Tibial nerve (tissue), 4 donors: ENCODE data around the gene LONP2. TPM values are rescaled to one million over a fixed set of nuclear protein-coding genes. Genes with fewer than 3 reads are reported as not detected.
"Not testable (repeated sequence)": the region's sequence is repeated elsewhere in the genome, so short reads cannot be mapped to it uniquely, and the experiment has no call there.

ENCODE experiments used
- DNase-seq, 2 donors: peaks; one replicate each; pipeline ENCODE4 v3.0.0-alpha.2; 2019; ENCODE audit warnings: low spot score in 2 of 2
- H3K27ac ChIP-seq, 4 donors: fragments of 200-600 bp; sonication (generic) in 3 of 4; one replicate each; pipeline ENCODE4 v1.5.1; 2017 to 2019; ENCODE audit warnings: mild to moderate bottlenecking in 1 of 4
- H3K27me3 ChIP-seq, 2 donors: fragments of 200-600 bp; sonication (generic) in 1 of 2; one replicate each; pipeline versions ENCODE4 v1.5.1 to v1.6.0; 2017 to 2019
- H3K36me3 ChIP-seq, 3 donors: fragments of 200-600 bp; sonication (generic); one replicate each; pipeline ENCODE4 v1.5.1; 2018 to 2019
- H3K4me1 ChIP-seq, 4 donors: fragments of 200-600 bp; sonication (generic) in 3 of 4; one replicate each; pipeline ENCODE4 v1.5.1; 2017 to 2019
- H3K4me3 ChIP-seq, 4 donors: fragments of 200-600 bp; sonication (generic) in 3 of 4; one replicate each; pipeline ENCODE4 v1.5.1; 2017 to 2019; ENCODE audit warnings: mild to moderate bottlenecking in 1 of 4, moderate library complexity in 1 of 4
- H3K9me3 ChIP-seq, 4 donors: fragments of 200-600 bp; sonication (generic) in 3 of 4; one replicate each; pipeline ENCODE4 v1.5.1; 2017 to 2019
- EP300 ChIP-seq, 2 donors: sonication (generic); formaldehyde crosslinking; IDR thresholded peaks; one replicate each; pipeline ENCODE4 v1.6.1; 2017; ENCODE audit warnings: antibody characterized with exemption in 2 of 2, mild to moderate bottlenecking in 1 of 2
- POLR2A ChIP-seq, 2 donors: fragments of 450-650 bp; IDR thresholded peaks; one replicate each; pipeline ENCODE4 v1.6.1; 2017; ENCODE audit warnings: antibody characterized with exemption in 2 of 2, mild to moderate bottlenecking in 2 of 2, moderate library complexity in 2 of 2
- WGBS, 2 donors: methylation state at CpG; one replicate each; pipeline ENCODE4 v1.1.5; 2018; 5-methylcytosine and 5-hydroxymethylcytosine counted together
- total RNA-seq, 4 donors: library from RNA; depleted of rRNA; stranded (reverse); fragments of >200 nt; gene quantifications; one replicate each; pipeline ENCODE4 v1.1.0, GENCODE V29; 2016
- TF ChIP-seq, protein P1 (sequence below), 5 experiments: fragments of 200-600 bp in 3 of 5; fragments of 450-650 bp in 2 of 5; sonication (generic) in 3 of 5; IDR thresholded peaks; one replicate each; pipeline ENCODE4 v1.5.1; 2016 to 2019; ENCODE audit warnings: antibody characterized with exemption in 5 of 5, mild to moderate bottlenecking in 3 of 5, moderate library complexity in 2 of 5

LONP2 gene
- total RNA-seq, 4 donors from 2014 or later, result 36.2 to 50.3 (median 48.3) TPM

DNA sequence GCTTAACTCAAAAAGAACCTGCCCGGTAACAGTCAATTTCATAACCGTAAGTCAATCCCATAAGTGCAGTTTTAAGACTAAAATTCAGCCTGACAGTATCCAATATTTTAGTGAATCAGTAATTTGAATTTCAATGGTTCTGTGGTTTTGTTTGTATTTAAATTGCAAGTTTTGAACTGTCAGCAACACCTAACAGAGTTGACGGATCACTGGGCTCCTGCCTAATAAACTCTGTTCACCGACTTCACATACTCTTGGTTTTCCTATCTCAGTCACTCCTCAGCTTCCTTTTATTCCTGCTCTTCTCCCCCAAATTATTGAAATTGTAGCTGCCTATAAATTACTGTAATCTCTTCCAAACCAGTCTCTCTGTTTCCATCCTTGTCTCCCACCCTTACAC lies 128.6 kb downstream of the LONP2 start:
- 86 to 88% methylated on average over 4 of the region's 4 CpGs for WGBS, 2 donors
- no peaks in the 10 kb centered on the region for H3K27me3 ChIP-seq
- peak overlapping the region in 2 of 4 donors; percentile 18 to 38 for H3K27ac ChIP-seq
- no peak for TF ChIP-seq POLR2A (IDR thresholded peaks at IDR 0.05)
- TF ChIP-seq, protein P1, sequence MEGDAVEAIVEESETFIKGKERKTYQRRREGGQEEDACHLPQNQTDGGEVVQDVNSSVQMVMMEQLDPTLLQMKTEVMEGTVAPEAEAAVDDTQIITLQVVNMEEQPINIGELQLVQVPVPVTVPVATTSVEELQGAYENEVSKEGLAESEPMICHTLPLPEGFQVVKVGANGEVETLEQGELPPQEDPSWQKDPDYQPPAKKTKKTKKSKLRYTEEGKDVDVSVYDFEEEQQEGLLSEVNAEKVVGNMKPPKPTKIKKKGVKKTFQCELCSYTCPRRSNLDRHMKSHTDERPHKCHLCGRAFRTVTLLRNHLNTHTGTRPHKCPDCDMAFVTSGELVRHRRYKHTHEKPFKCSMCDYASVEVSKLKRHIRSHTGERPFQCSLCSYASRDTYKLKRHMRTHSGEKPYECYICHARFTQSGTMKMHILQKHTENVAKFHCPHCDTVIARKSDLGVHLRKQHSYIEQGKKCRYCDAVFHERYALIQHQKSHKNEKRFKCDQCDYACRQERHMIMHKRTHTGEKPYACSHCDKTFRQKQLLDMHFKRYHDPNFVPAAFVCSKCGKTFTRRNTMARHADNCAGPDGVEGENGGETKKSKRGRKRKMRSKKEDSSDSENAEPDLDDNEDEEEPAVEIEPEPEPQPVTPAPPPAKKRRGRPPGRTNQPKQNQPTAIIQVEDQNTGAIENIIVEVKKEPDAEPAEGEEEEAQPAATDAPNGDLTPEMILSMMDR (IDR thresholded peaks at IDR 0.05), result no peak
- TF ChIP-seq EP300 (IDR thresholded peaks at IDR 0.05), result no peak
- H3K4me3 ChIP-seq, result no peak overlapping the region
- peaks cover 0 to 93% (median 49%) of the 10 kb centered on the region in 4 donors for H3K4me1 ChIP-seq
- DNase-seq, result no peak
- no peaks in the 10 kb centered on the region for H3K36me3 ChIP-seq
- no peaks in the 10 kb centered on the region for H3K9me3 ChIP-seq

DNA sequence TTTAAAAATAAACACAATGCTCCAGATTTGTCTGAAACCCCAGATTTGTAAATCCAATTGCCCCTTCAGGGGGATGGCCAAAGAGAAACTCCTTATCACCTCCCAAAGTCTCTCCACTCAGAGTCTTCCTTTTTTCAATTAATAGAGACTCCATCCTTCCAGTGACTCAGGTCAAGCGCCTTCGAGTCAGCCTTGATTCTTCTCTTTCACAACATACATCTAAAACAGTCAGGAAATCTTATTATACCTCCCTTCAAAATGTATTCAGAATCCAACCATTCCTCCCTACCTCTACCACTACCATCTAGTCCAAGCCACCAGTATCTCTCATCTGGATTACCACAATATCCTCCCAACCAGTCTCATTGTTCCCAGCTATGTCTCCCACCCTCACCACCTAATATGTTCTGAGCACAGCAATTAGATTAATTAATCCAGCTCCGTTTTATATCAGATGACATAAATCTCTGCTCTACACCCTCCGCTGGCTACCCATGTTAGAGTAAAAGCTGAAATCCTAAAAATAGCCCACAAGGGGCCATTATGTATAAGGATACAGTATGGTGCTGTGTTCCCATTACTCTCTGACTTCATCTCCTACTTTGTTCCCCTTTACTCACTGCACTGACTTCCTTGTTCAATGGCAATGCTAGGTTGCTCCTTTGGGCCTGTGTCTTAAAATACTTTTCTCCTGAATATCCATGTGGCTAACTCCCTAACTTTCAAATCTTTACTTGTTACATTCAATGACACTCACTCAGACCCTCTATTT lies 129.3 kb downstream of the LONP2 start:
- H3K4me3 ChIP-seq, result no peak overlapping the region
- no peaks in the 10 kb centered on the region for H3K9me3 ChIP-seq
- no peaks in the 10 kb centered on the region for H3K27me3 ChIP-seq
- peak overlapping the region in 2 of 4 donors; percentile 18 to 30 for H3K27ac ChIP-seq
- H3K36me3 ChIP-seq, result no peaks in the 10 kb centered on the region
- H3K4me1 ChIP-seq, result peaks cover 0 to 93% (median 56%) of the 10 kb centered on the region in 4 donors
- WGBS, 2 donors, result 61 to 63% methylated on average over 4 of the region's 4 CpGs
- no peak for DNase-seq
- TF ChIP-seq EP300 (IDR thresholded peaks at IDR 0.05) (no peak), POLR2A (IDR thresholded peaks at IDR 0.05) (no peak)
- TF ChIP-seq, protein P1 (IDR thresholded peaks at IDR 0.05), result no peak

DNA sequence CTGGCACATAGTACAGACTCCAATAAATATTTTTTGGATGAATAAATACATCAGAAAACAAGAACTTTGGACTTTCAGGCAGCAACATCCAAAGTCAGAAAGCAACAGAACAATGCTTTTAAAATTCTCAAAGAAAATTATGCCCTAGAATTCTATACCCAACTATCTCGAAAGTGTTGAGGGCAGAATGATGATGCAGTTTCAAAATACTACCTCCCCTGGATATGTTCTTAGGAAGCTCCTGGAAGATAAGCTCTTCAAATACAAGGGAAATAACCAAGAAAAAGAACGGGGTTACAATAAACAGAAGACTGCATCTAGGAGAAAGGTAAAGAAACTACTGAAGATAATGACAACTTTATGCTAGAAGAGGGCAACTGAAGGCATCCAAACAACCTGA lies 130.2 kb downstream of the LONP2 start:
- 34 to 40% methylated on average over 2 of the region's 2 CpGs for WGBS, 2 donors
- no peaks in the 10 kb centered on the region for H3K9me3 ChIP-seq
- no peaks in the 10 kb centered on the region for H3K36me3 ChIP-seq
- no peak for DNase-seq
- H3K4me3 ChIP-seq, result no peak overlapping the region
- peaks cover 0 to 100% (median 64%) of the 10 kb centered on the region in 4 donors for H3K4me1 ChIP-seq
- TF ChIP-seq, protein P1 (IDR thresholded peaks at IDR 0.05), result no peak
- TF ChIP-seq EP300 (IDR thresholded peaks at IDR 0.05) (no peak), POLR2A (IDR thresholded peaks at IDR 0.05) (no peak)
- H3K27ac ChIP-seq, result peak overlapping the region in 2 of 4 donors; percentile 18 to 30
- no peaks in the 10 kb centered on the region for H3K27me3 ChIP-seq

DNA sequence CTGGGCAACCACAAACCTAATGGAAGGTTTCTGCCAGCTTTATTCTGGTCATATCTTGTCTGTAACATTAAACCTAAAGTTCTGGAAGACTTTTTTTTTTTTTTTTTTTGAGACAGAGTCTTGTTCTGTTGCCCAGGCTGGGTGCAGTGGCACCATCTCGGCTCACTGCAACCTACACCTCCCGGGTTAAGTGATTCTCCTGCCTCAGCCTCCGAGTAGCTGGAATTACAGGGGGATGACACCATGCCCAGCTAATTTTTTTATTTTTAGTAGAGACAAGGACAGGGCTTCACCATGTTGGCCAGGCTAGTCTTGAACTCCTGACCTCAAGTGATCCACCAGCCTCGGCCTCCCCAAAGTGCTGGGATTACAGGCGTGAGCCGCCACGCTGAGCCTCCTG lies 133.2 kb downstream of the LONP2 start:
- Histone ChIP-seq H3K27ac (peak overlapping the region in 1 of 4 donors; percentile 32), H3K4me1 (peaks cover 0 to 98% (median 67%) of the 10 kb centered on the region in 4 donors)
- not testable (repeated sequence) for H3K9me3 ChIP-seq, H3K36me3 ChIP-seq, H3K27me3 ChIP-seq, DNase-seq, H3K4me3 ChIP-seq
- 85 to 86% methylated on average over 7 of the region's 7 CpGs for WGBS, 2 donors

DNA sequence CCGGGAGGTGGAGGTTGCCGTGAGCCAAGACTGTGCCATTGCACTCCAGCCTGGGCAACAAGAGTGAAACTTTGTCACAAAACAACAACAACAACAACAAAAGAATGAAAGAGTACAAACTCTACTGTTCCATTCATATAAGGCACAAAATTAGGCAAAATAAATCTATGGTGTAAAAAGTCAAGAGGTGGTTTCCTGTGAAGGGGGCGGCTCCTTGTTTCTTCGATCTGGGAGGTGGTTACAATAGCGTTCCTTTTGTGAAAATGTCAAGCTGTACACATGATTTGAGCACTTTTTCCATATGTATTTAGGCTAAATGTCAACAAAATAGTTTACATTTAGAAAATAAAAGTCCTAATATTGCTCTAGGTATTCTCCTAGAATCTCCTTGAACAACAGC lies 134.2 kb downstream of the LONP2 start:
- Histone ChIP-seq H3K9me3 (no peaks in the 10 kb centered on the region), H3K4me3 (no peak overlapping the region), H3K27me3 (no peaks in the 10 kb centered on the region), H3K4me1 (peaks cover 0 to 98% (median 68%) of the 10 kb centered on the region in 4 donors), H3K36me3 (no peaks in the 10 kb centered on the region), H3K27ac (peak overlapping the region in 2 of 4 donors; percentile 21)
- TF ChIP-seq EP300 (IDR thresholded peaks at IDR 0.05) (no peak), POLR2A (IDR thresholded peaks at IDR 0.05) (no peak)
- TF ChIP-seq, protein P1 (IDR thresholded peaks at IDR 0.05), result no peak
- DNase-seq, result no peak
- 63 to 66% methylated on average over 5 of the region's 5 CpGs for WGBS, 2 donors
